ENCODE results near the gene BMP7.

- TF ChIP-seq GATA2 (IDR thresholded peaks at IDR 0.05; ENCODE audit: low read depth, low read length) (no peak), GATA3 (IDR thresholded peaks at IDR 0.05; ENCODE audit: low read depth, low read length) (no peak)
Measured at GRCh38 chr20:57158474-57158873, 108.0 kb downstream of the BMP7 start.

Data from SH-SY5Y (cell line).